GM18951 (cell line): Measurements from ENCODE around the gene FNBP1.
"Not testable (repeated sequence)": the region's sequence is repeated elsewhere in the genome, so short reads cannot be mapped to it uniquely, and the experiment has no call there.

ENCODE experiments used
- POLR2A ChIP-seq: IDR thresholded peaks from 4 replicates; pipeline ENCODE4 v1.6.1; 2011; ENCODE audit warnings: mild to moderate bottlenecking; ENCODE audit not compliant: insufficient read length, insufficient read depth; ENCODE audit errors: extremely low read depth
- in situ Hi-C: fragments of 300-500 bp; cut with MboI; formaldehyde crosslinking; loops from one replicate; pipeline ENCODE4 v1.12.0; 2022; ENCODE audit warnings: low sequenced_read_pairs, mixed read lengths, inconsistent platforms; ENCODE audit not compliant: unreplicated experiment

Gene FNBP1

GRCh38 chr9:130022566-130023143 is 20.3 kb downstream of the FNBP1 start:
- in situ Hi-C loops = no loop called here
- TF ChIP-seq POLR2A = no peak

DNA sequence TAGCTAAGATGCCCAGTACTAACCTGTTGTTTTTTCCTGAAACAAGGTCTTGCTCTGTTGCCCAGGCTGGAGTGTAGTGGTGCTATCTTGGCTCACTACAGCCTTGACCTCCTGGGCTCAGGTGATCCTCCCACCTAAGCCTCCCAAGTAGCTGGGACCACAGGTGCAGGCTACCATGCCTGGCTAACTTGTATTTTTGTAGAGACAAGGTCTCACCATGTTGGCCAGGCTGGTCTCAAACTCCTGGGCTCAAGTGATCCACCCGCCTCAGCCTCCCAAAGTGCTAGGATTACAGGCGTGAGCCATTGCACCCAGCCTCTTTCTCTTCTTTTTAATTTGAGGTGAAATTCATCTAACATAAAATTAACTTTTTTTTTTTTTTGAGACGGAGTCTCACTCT is 21.1 kb downstream of the FNBP1 start:
- in situ Hi-C loops = not testable (repeated sequence)

DNA sequence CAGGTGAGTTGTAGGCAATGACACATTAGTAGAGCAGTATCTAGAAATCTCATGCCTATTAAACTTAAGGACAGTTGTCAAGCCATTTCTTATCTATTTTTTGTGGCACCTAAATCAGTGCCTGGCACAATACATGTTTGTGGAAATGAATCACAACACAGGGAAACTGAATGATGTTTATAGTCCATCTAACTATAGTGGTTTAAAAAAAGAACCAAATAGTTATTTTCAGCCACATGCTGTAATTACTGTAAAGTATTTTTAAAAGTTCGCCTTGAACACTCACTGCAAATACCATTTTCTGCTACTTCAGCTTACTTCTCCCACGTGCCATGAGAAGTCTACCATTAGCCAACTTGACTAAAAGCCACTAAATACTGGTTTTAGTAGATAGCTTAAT is 21.9 kb downstream of the FNBP1 start:
- TF ChIP-seq POLR2A = no peak

GRCh38 chr9:130020618-130021017 is 22.4 kb downstream of the FNBP1 start:
- in situ Hi-C loops = no loop called here
- TF ChIP-seq POLR2A = no peak

More for the DNA sequence above, 21.9 kb downstream of the FNBP1 start:
- in situ Hi-C loops = no loop called here

GRCh38 chr9:130018265-130018664 is 24.7 kb downstream of the FNBP1 start:
- no peak for TF ChIP-seq POLR2A
- in situ Hi-C loops = no loop called here

DNA sequence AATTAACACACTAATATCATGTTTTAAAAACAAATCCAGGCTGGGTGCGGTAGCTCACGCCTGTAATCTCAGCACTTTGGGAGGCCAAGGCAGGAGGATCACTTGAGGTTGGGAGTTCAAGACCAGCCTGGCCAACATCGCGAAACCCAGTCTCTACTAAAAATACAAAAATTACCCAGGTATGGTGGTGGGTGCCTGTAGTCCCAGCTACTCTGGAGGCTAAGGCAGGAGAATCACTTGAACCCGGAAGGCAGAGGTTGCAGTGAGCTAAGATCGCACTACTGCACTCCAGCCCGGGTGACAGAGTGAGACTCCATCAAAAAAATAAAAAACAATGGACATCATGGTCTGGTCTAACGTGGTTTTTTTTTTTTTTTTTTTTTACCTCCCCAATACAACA is 25.5 kb downstream of the FNBP1 start:
- in situ Hi-C loops = not testable (repeated sequence)

GRCh38 chr9:130017076-130017475 is 25.9 kb downstream of the FNBP1 start:
- in situ Hi-C loops = no loop called here
- no peak for TF ChIP-seq POLR2A

DNA sequence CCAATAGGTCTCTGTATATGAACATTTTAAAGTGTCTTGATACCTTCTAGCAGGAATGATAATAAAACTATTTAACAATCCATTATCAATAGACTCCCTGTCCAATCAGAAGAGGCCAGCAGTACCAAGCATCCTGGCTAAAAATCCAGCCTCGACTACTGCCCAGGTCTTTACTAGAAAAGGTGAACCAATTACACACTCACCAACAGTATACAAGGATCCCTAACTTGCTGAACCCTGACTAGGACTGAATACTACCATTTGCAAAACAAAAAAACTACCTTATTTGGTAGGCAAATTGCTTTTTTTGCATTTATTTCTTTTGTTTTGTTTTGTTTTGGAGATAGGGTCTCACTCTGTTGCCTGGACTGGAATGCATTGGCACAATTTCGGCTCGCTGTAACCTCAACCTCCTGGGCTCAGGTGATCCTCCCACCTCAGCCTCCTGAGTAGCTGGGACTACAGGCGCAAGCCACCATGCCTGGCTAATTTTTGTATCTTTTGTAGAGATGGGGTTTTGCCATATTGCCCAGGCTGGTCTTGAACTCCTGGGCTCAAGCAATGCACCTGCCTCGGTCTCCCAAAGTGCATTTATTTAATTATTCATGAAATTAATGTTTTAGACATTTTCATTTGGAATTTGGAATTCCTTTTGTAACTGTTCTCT is 27.5 kb downstream of the FNBP1 start:
- in situ Hi-C loops = no loop called here
- TF ChIP-seq POLR2A = no peak

- TF ChIP-seq POLR2A = no peak
- in situ Hi-C loops = no loop called here
Measured at GRCh38 chr9:130013326-130013725, 29.7 kb downstream of the FNBP1 start.

GRCh38 chr9:130010151-130010988 is 32.6 kb downstream of the FNBP1 start:
- in situ Hi-C loops = no loop called here
- TF ChIP-seq POLR2A = peak; percentile 30

DNA sequence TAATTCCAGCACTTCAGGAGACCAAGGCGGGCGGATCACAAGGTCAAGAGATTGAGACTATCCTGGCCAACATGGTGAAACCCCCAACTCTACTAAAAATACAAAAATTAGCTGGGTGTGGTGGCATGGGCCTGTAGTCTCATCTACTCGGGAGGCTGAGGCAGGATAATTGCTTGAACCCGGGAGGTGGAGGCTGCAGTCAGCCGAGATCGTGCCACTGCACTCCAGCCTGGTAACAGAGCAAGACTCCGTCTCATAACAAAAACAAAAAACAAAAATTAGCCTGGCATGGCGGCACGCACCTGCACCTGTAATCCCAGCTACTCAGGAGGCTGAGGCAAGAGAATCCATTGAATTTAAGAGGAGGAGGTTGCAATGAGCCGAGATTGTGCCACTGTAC is 33.4 kb downstream of the FNBP1 start:
- in situ Hi-C loops = not testable (repeated sequence)

DNA sequence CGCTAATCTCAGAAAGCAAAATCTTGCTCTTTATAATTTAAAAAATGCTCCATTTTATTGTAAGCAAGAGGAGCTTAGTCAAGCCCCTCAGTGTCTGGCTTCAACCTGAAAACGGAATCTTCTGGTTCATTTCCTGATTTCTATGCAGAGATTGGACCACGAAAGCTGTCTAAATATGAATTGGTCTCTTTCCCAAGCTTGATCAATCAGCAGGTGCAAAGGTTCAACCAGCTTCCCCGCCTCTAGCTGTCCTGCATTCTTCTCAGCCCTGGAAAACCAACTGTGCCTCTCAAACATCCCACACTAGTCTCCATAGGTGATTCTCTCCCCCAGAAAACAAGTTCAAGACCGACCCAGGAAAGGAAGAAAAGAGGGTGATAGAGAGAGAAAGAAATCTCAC is 34.5 kb downstream of the FNBP1 start:
- no peak for TF ChIP-seq POLR2A
- in situ Hi-C loops = no loop called here

DNA sequence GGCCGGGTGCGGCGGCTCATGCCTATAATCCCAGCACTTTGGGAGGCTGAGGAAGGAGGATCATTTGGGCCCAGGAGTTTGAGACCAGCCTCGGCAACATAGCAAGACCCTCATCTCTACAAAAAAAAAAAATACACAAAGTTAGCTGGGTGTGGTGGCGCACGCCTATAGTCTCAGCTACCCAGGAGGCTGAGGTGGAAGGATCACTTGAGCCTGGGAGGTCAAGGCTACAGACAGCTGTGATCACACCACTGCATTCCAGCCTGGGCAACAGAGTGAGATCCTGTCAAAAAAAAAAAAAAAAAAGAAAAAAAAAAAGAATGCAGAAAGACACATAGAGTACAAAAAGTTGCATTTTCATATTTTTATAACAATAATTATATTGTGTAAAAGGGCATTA is 36.0 kb downstream of the FNBP1 start:
- in situ Hi-C loops = not testable (repeated sequence)

GRCh38 chr9:130003943-130004552 is 38.9 kb downstream of the FNBP1 start:
- TF ChIP-seq POLR2A = no peak
- in situ Hi-C loops = no loop called here
